SK-MEL-5 (cell line): ENCODE data around the gene GADD45G. TPM values are rescaled to one million over a fixed set of nuclear protein-coding genes. Genes with fewer than 3 reads are reported as not detected.
A peak's percentile ranks its signal among the peaks of the same experiment; 100 is the strongest.

ENCODE experiments used
- DNase-seq: peaks from one replicate; pipeline ENCODE4 v3.0.0-alpha.2; 2016; ENCODE audit warnings: low read depth, low spot score
- in situ Hi-C: cut with HindIII; loops from 2 replicates; pipeline ENCODE4 v1.10.0; 2016; ENCODE audit warnings: low sequenced_read_pairs, high pct_unique_total_duplicates, low pct_unique_long_range_greater_than_20kb
- total RNA-seq: library from RNA; depleted of rRNA; stranded (reverse); fragments of >200 nt; shearing (Covaris generic); gene quantifications from 2 replicates; pipeline ENCODE4 v1.2.3, GENCODE V29; 2014

GADD45G gene
- total RNA-seq, 1 experiment from 2014 or later: not detected

DNA sequence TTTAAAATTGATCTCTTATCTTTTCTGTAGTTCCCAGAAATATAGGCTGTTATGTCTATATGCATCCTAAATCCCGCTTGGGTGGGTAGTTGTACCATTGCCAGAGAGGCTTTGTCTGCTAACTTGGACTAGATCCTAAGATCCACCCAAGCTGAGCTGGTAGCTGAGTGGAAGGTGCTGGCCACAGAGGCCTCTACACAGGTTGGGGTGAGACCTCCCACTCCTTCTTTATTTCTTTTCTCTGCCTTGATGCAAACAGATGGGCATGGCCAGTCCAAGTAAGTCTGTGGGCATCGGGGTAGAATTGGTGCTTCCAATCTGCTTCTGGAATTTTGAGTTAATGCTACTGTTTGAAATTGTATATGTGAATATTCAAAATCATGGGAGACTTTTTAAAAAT, 14.4 kb upstream of the GADD45G start:
- no peak for DNase-seq
- in situ Hi-C loops: no loop called here

DNA sequence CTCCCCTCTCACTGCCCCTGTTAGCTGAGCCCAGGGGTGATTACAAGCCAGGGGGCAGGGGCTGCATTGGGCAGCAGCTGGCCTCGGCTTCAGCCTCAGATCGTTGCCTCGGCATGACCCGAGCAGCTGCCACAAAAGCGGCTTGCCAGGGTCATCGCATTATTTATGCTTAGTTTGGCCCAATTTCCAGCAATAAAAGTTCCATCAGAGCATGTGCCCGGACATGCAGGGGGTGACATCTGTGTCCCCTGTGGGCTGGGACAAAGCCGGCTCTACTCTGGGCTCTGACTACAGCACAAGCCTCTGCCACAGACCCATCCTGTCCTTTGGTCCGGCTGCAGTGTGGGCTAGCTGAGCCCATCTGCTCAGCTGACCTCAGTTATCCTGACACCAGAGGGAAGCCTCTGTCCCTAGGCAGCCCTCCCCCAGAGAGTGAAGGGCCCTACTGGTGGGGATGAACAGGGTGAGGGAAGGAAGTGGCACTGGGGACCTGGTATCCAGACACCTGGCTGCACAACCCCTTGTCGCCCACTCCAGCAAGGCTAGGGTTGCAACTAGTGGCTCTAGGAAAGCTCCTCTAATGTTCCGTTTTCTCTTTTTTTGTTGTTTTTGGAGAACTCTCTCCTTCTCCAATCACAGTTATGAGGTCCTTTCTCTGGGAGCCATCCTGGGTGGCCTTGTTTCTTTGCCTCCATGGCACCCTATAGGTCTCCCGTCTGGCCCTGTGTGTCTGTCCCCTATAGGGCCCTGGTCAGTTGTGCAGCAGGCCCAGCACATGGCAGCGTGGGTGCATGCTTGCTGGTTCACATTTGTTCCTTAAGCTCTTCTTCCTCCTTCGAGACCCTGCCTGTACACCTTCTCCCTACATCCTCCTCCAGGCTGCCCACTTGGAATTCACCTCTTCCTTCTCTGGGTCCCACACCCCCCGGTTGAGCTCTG, 13.3 kb upstream of the GADD45G start:
- in situ Hi-C loops: no loop called here
- DNase-seq: no peak

DNA sequence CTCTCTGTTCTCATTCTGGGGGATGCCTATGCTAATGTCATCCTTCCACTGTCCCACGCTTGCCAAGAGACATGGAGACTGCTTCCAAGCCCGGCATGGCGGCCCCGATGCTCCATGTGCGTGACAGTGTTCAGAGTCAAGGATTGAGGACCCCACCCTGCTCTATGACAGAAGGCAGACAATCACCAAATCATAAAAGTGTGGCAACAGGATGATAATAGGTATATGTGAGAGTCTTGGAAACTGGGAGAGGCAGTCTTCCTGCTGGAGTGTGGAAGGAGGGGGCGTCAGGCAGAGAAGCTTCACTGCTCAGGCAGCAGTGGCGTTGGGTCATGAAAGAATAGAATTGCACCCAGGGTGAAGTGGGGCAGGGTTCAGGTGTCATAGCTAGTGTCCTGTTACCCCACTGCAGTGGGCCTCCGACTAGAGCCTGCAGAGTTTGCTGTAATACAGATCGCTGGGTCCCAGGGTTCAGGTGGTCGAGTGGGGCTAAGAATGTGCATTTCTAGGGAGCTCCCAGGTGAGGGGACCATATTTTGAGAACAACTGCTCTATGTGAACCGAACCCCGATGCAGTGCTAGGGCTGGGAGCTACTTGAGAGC, 12.5 kb upstream of the GADD45G start:
- DNase-seq: no peak
- in situ Hi-C loops: no loop called here

DNA sequence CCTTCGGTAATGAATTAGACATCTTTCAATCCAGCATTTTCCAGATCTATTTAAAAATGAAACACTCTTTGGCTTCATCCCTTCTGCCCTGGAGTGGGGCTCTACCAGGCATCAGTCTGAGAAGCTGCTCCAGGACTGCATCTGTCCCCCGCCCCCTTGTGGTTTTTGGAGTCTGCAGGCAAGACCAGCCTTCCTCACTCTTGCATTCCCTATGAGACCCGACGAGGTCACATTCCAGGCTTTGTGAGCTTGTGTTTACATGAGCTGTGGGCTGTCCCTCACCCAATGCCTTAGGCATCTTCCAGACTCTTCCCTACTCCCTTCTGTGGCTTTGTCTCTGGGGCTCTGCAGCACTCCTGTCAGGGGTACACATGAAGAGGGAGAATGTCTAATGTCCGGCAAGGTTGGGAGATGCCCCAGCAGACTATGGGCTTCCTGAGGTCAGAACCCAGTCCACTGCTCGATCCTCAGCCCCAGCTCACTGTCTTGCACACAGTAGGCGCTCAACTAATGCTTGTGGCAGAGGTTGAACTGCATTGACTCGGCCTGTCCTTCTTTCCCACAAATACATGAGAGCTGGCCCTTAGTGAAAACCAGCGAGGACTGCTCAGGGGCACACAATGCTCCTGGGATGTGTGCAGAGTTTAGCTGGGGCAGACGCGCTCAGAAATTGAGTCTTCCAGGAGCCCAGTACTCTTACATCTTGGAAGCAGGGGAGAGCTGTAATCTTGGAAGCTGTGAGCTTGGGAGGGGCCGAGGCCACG, 11.7 kb upstream of the GADD45G start:
- in situ Hi-C loops: no loop called here
- peak; percentile 30 for DNase-seq

DNA sequence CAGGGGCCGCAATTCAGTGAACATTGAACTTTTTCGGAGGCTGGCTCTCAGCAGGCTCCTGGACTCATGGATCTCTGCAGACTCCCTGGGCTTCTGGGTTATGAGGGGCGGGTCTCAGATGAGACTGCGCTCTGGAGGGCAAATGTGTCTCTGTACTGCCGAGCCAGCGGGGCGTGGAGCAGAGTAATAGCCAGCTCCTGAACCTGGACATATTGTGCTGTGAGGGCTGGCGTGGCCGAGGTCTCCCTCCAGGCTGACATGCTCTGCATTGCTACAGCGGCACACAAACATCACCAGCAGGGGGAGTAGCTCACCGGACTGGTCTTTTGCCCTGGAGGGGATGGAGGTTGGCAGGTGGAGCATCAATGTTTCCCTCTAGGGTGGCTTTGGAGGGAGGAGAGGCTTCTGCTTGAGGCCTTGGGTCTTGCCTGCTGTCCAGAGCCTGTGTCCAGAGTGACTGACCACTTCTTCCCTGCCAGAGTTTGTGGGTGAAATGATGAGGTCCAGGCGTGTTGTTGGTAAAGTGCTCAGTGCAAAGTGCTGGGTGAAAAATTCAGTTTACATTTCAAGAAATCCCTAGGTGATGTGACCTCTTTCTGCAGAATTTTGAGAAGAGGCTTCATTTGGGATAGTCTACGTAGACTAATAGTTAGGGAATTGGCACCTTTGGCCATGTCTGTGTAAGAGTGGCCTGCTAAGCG, 10.9 kb upstream of the GADD45G start:
- in situ Hi-C loops: no loop called here
- DNase-seq: peak; percentile 74

DNA sequence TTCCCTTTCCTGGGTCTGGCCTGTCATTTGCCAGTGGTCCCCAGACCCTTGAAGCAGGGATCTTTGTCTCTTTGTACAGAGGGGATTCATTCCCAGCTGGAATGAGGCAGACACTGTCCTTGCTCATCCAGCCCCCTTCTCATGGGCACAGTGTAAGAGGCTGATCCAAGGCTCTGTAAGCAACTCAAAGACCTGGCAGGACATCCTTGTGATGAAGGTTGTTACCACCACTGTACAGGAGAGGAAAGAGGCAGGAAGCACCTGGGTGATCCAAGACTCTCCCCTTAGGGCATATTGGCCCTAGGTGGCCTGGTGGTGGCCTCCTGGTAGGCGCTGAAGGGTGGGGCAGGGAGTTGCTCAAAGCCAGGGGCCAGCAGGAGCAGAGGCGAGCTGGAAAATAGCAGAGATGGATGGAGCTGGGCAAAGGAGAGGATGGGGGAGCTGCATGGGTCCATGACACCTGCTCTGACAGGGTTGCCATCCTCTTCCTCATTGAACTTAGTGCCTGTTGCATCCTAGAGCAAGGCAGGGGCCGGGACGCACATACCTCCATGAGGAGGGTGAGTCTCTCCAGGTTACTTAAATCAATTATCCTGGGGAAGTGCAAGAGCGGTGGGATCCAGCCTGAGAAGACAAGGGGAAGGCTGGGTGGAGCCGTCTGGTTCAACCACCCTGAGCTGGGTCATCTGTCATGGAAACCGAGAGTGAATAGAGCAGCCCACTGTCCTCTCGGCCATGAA, 9.8 kb upstream of the GADD45G start:
- no peak for DNase-seq
- in situ Hi-C loops: no loop called here

DNA sequence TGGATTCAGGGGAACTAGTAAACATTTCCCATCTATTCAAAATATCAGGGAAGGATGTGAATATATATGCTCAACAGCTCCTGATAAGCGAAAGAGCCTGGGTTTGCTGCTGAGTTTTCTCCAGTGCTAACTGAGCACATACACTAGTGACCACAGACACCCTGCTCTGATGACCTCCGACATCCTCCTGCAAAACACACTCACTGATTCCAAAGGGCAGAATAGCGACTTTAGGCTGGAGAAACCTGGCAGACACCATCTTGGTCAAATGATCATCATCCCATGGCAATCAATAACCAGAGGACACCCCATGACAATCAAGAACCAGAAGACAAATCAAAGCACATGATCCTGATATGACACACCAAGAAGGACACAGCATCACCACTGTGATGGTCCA, 9.2 kb upstream of the GADD45G start:
- in situ Hi-C loops: no loop called here
- no peak for DNase-seq

DNA sequence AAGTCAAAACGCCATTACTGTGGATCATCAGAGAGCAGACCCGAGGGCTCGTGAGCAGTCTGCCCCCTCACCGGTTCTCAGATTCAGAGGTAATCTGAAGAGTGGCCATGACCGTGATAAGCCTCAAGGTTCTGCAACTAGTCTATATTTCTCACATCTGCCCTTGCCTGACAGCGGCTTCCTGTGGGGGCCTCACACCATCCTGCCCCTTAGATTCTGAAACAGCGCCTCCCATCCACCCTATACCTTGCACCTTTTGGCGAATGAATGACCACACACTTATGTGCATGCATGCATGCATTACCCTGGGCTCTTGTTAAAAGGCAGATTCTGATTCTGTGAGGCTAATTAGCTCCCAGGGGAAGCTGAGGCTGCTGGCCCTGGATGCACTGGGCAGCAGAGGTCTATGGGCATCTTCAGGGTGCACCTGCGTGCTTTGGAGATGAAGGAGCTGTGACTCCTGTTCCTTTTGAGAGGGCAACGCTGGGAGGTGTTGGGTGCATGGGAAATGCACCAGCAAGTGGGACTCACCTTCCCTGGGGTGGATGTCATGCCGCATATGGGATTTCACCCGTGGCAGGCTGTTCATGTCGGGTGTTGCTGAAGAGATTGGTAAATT, 7.8 kb upstream of the GADD45G start:
- in situ Hi-C loops: no loop called here

DNA sequence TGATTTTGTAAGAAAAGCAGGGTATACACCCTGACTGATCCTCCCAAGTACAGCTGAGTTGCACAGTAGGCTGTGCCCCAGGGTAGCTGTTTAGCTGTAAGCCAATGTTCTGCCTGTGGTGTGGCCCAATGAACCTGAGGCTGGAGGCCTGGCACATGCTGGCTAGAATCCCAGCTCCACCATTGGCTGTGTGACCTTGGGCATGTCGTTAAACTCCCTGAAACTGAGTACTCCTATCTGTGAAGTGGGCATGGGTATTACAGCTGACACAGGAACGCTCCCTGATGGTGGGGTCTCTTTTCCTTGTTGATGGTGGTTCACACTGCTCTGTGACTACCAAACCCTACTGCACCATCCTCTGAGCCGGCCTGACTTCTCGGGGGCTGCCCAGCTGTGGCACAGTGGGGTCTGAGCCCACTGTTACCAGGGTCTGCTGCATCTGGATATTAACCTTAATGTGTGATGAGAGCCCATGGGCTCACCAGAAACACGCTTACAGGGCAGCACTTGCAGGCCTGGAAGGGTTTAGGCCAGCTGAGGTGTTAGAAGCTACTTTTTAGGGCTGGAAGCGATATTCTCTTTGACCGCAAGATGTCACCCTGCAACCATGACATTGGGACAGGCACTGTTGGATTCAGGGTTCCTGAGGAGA, 7.0 kb upstream of the GADD45G start:
- DNase-seq: peak; percentile 78
- in situ Hi-C loops: no loop called here

More for the DNA sequence above, 7.8 kb upstream of the GADD45G start:
- no peak for DNase-seq

DNA sequence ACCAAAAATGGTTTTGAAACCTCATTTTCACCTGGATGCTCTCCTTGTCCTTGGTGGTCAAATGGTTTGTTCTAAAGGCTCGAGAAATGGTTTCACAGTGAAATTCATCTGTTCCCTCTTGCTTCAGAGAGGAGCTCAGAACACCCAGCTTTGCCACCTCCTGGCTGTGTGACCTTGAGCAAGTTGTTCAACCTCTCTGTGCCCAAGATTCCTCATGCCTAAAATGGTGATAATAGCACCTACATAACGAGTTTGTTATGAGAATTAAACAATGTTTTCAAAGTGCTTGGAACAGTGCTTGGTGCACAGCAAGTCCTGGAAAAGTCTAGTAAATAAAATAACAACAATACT, 6.5 kb upstream of the GADD45G start:
- DNase-seq: no peak
- in situ Hi-C loops: no loop called here

DNA sequence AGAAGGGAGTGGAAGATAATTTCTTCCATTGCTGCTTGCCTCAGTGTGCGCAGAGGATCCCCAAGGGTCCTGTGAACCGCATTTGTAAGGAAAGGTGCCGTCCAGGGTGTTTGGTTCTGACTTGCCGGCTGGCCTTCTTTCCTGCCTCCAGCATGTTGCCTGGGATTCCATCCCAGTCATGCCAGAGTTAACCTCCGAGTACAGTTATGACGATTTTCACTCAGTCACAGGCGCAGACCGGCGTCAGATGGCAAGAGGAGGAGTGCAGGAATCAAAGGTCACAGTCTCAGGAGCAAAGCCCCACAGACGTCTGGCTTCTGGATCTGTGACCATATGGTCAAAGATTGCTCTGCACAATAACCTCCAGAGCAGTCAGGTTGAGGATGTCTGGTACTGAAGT, 5.9 kb upstream of the GADD45G start:
- in situ Hi-C loops: no loop called here
- peak; percentile 9 for DNase-seq

DNA sequence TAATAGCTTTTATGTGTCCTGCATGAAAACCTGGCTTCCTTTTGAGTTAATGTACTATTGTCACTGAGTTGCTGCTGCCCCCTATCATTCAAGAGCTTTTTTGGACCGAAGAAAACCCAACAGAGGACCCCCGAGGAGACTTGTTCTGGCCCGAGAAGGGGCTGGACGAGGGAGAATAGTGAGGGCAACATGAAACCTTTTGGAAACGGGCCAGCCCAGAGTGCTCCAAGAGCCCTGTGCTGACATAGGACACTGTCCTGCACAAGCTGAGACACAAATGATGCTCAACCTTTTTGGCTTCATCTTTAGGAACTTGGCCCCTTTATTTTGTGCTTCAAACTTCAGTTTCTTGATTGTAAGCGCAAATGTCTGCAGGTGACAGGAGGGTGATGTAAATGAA, 4.0 kb upstream of the GADD45G start:
- in situ Hi-C loops: no loop called here
- DNase-seq: no peak

DNA sequence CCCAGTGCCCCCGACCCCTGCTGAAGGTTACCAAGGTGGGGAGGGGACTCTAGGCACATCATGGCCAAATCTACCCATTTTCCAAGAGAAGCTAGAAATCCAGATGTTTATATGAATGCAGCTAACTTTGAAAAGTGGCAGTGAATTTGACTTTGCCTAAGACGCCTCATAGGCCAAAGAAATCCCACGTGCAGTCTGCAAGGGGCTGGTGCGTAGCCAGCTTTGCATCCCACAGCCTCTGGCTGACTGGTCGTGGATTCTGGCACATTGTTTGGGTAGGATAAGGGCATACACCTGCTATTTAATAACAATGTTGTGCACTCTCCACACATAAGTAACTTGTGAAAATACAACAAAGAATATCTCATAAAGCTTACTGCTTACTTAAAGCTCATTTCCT, 3.5 kb upstream of the GADD45G start:
- in situ Hi-C loops: no loop called here
- no peak for DNase-seq

DNA sequence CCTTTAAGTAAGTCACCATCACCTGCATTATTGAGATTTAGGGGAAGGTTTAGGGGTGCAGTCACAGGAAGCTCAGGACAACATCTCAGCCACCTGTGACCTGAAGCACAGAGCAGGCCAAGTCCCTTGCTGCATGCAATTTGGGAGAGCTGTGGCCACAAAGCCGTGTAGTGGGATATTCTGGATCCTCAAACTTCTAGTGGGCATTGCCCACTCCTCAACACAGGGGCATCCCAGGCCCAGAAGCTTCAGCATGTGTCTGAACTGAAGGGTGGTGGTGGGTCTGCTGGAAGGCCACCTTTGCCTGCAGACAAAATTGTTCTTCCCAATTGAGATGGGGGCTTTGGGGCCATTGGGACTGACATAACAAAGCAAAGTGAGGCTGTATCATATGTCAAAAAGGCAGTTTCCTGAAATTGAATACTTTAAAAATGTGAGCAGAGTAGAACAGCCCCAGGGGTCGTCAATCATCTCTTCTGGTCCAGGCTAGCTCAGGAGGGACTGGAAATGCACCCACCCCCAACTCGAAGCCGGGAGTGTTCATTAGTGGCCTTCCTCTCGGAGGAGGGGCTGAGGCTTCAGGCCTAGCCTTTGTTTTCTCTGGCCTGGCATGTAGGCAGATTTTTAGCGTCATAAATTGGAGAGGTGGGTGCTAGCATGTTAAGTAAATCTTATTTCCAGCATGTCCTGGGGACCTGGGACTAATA, 2.8 kb upstream of the GADD45G start:
- no peak for DNase-seq
- in situ Hi-C loops: no loop called here

DNA sequence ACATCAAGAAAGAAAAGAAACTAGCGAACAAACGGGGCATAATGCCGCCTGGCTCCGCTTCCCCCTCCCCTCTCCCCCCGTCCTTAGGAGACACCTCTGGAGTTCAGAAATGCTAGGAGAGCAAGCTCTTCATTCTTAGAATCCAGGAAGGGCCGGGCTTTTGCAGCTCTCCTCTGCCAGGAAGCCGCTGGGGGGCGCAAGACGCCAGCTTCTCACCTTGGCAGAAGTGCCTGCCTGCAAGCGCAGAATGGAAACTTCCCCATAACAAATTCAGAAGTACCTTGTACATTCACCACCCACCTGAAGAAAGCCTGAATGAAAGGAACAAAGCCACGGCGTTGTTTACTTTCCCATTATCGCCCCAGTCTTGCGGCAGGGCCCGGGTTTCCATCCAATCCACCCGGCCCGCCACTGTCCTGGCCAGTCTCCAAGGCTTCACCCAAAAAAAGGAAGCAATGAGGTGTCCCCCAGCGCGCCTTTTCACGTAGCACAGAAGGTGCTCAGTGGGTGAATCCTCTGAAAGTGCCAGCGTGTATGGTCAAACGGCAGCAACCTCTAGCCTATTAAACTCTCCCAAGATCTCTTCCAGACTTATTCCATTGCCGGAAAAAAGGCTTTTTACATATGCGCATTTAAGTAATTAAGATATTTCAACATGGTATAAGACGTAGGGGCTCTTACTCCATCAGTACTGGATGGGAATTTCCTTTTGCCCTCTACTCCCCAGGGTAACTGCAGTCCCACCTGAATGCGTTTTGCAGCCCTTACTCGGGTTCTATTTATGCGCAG, 1.6 kb upstream of the GADD45G start:
- in situ Hi-C loops: no loop called here
- DNase-seq: peak; percentile 81
